K562 (cell line): Measurements from ENCODE around the gene FHIT. TPM values are rescaled to one million over a fixed set of nuclear protein-coding genes. Genes with fewer than 3 reads are reported as not detected.

Experiments used
- ASH1L ChIP-seq: fragments of 450-650 bp; IDR thresholded peaks from 2 replicates; pipeline ENCODE4 v1.6.1; 2018; ENCODE audit warnings: borderline replicate concordance, mild to moderate bottlenecking, low read depth; ENCODE audit not compliant: partially characterized antibody
- HIVEP1 ChIP-seq: fragments of 250-450 bp; sonication (Bioruptor Pico); IDR thresholded peaks from 2 replicates; pipeline ENCODE4 v1.4.0; 2020; ENCODE audit warnings: mild to moderate bottlenecking
- HLTF ChIP-seq: fragments of 450-650 bp; IDR thresholded peaks from 2 replicates; pipeline ENCODE4 v1.6.1; 2016
- IRF2 ChIP-seq: sonication (generic); formaldehyde crosslinking; IDR thresholded peaks from 2 replicates; pipeline ENCODE4 v1.8.1; 2022; ENCODE audit warnings: mild to moderate bottlenecking, missing genetic modification reagents
- KDM2B ChIP-seq: fragments of 250-450 bp; sonication (Bioruptor Pico); IDR thresholded peaks from 2 replicates; pipeline ENCODE4 v1.8.0; 2021; ENCODE audit warnings: mild to moderate bottlenecking, moderate library complexity
- MTA1 ChIP-seq: fragments of 450-650 bp; IDR thresholded peaks from 2 replicates; pipeline ENCODE4 v1.6.1; 2017; ENCODE audit warnings: borderline replicate concordance
- PHF8 ChIP-seq: fragments of 200-600 bp; sonication (generic); IDR thresholded peaks from 2 replicates; pipeline ENCODE4 v1.6.1; 2012; ENCODE audit warnings: mixed run types, mild to moderate bottlenecking, inconsistent platforms, low read length, moderate library complexity, borderline replicate concordance
- POLR2AphosphoS2 ChIP-seq: IDR thresholded peaks from 2 replicates; pipeline ENCODE4 v1.6.1; 2012; ENCODE audit warnings: low read length, improper control_type of control experiment
- POLR2AphosphoS5 ChIP-seq: IDR thresholded peaks from 2 replicates; pipeline ENCODE4 v1.6.1; 2011; ENCODE audit warnings: mild to moderate bottlenecking, low read depth, low read length, moderate library complexity; ENCODE audit not compliant: control insufficient read depth, insufficient read depth
- ZNF124 ChIP-seq: sonication (generic); formaldehyde crosslinking; IDR thresholded peaks from 2 replicates; pipeline ENCODE4 v1.8.1; 2022; ENCODE audit warnings: missing genetic modification reagents
- ZNF41 ChIP-seq: fragments of 250-450 bp; sonication (Bioruptor Pico); conservative IDR thresholded peaks from 2 replicates; pipeline ENCODE4 v1.4.0; 2020; ENCODE audit warnings: mild to moderate bottlenecking
- ZNF512 ChIP-seq: IDR thresholded peaks from 2 replicates; pipeline ENCODE4 v1.6.1; 2016; ENCODE audit warnings: missing genetic modification characterization, missing compliant biosample characterization
- ZNF785 ChIP-seq: fragments of 250-450 bp; sonication (Bioruptor Pico); IDR thresholded peaks from 2 replicates; pipeline ENCODE4 v1.4.0; 2020; ENCODE audit warnings: mild to moderate bottlenecking
- polyA plus RNA-seq, 8 experiments: library from polyadenylated mRNA; depleted of rRNA in 4 of 8; stranded (reverse) in 5 of 8; unstranded in 3 of 8; fragments of >200 nt; fragmentation: Nextera tagmentation in 2 of 8; fragmentation: Illumina TruSeq in 1 of 8; extraction: Ambion mirVana in 2 of 8; extraction: Trizol in 1 of 8; gene quantifications; 2 replicates each; pipeline versions ENCODE4 v1.2.1 to v1.2.3, GENCODE V29; 2011 to 2014; ENCODE audit warnings: inconsistent platforms in 1 of 8, missing spikeins in 1 of 8
- total RNA-seq, 7 experiments: library from RNA; depleted of rRNA in 6 of 7; stranded (reverse); fragments of >200 nt in 6 of 7; fragmentation: Illumina TruSeq in 2 of 7; extraction: Trizol in 2 of 7; gene quantifications; 2 replicates each; pipeline versions ENCODE4 v1.2.1 to v1.2.3, GENCODE V29; 2011 to 2021; ENCODE audit warnings: low replicate concordance in 1 of 7
- TF ChIP-seq, protein P1 (sequence below): fragments of 200-800 bp; sonication (Bioruptor generic); IDR thresholded peaks from 2 replicates; pipeline ENCODE4 v1.6.1; 2016; ENCODE audit warnings: missing genetic modification characterization, missing compliant biosample characterization
- TF ChIP-seq, protein P2 (sequence below): fragments of 250-450 bp; sonication (Bioruptor Pico); IDR thresholded peaks from 2 replicates; pipeline ENCODE4 v1.4.0; 2020; ENCODE audit warnings: mild to moderate bottlenecking, moderate library complexity
- TF ChIP-seq, protein P3 (sequence below): fragments of 450-650 bp; IDR thresholded peaks from 2 replicates; pipeline ENCODE4 v1.6.1; 2017; ENCODE audit warnings: antibody characterized with exemption

The FHIT gene
- total and polyA plus RNA-seq, 9 of the 15 experiments (the other 6 are each of a cell fraction or from before 2014, with no cell fraction given): 1.7 to 9.1 (median 4.3) TPM

GRCh38 chr3:59877263-59878037, 1373.8 kb downstream of the FHIT start (continued):
- TF ChIP-seq, protein P1, sequence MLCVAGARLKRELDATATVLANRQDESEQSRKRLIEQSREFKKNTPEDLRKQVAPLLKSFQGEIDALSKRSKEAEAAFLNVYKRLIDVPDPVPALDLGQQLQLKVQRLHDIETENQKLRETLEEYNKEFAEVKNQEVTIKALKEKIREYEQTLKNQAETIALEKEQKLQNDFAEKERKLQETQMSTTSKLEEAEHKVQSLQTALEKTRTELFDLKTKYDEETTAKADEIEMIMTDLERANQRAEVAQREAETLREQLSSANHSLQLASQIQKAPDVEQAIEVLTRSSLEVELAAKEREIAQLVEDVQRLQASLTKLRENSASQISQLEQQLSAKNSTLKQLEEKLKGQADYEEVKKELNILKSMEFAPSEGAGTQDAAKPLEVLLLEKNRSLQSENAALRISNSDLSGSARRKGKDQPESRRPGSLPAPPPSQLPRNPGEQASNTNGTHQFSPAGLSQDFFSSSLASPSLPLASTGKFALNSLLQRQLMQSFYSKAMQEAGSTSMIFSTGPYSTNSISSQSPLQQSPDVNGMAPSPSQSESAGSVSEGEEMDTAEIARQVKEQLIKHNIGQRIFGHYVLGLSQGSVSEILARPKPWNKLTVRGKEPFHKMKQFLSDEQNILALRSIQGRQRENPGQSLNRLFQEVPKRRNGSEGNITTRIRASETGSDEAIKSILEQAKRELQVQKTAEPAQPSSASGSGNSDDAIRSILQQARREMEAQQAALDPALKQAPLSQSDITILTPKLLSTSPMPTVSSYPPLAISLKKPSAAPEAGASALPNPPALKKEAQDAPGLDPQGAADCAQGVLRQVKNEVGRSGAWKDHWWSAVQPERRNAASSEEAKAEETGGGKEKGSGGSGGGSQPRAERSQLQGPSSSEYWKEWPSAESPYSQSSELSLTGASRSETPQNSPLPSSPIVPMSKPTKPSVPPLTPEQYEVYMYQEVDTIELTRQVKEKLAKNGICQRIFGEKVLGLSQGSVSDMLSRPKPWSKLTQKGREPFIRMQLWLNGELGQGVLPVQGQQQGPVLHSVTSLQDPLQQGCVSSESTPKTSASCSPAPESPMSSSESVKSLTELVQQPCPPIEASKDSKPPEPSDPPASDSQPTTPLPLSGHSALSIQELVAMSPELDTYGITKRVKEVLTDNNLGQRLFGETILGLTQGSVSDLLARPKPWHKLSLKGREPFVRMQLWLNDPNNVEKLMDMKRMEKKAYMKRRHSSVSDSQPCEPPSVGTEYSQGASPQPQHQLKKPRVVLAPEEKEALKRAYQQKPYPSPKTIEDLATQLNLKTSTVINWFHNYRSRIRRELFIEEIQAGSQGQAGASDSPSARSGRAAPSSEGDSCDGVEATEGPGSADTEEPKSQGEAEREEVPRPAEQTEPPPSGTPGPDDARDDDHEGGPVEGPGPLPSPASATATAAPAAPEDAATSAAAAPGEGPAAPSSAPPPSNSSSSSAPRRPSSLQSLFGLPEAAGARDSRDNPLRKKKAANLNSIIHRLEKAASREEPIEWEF (CRISPR knock-in tag): no peak
- TF ChIP-seq, protein P2, sequence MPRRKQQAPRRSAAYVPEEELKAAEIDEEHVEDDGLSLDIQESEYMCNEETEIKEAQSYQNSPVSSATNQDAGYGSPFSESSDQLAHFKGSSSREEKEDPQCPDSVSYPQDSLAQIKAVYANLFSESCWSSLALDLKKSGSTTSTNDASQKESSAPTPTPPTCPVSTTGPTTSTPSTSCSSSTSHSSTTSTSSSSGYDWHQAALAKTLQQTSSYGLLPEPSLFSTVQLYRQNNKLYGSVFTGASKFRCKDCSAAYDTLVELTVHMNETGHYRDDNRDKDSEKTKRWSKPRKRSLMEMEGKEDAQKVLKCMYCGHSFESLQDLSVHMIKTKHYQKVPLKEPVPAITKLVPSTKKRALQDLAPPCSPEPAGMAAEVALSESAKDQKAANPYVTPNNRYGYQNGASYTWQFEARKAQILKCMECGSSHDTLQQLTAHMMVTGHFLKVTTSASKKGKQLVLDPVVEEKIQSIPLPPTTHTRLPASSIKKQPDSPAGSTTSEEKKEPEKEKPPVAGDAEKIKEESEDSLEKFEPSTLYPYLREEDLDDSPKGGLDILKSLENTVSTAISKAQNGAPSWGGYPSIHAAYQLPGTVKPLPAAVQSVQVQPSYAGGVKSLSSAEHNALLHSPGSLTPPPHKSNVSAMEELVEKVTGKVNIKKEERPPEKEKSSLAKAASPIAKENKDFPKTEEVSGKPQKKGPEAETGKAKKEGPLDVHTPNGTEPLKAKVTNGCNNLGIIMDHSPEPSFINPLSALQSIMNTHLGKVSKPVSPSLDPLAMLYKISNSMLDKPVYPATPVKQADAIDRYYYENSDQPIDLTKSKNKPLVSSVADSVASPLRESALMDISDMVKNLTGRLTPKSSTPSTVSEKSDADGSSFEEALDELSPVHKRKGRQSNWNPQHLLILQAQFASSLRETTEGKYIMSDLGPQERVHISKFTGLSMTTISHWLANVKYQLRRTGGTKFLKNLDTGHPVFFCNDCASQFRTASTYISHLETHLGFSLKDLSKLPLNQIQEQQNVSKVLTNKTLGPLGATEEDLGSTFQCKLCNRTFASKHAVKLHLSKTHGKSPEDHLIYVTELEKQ (CRISPR knock-in tag): no peak
- TF ChIP-seq POLR2AphosphoS2: no peak
- TF ChIP-seq MTA1: no peak
- TF ChIP-seq ZNF785: no peak
- TF ChIP-seq ASH1L: no peak
- no peak for TF ChIP-seq KDM2B
- TF ChIP-seq, protein P3, sequence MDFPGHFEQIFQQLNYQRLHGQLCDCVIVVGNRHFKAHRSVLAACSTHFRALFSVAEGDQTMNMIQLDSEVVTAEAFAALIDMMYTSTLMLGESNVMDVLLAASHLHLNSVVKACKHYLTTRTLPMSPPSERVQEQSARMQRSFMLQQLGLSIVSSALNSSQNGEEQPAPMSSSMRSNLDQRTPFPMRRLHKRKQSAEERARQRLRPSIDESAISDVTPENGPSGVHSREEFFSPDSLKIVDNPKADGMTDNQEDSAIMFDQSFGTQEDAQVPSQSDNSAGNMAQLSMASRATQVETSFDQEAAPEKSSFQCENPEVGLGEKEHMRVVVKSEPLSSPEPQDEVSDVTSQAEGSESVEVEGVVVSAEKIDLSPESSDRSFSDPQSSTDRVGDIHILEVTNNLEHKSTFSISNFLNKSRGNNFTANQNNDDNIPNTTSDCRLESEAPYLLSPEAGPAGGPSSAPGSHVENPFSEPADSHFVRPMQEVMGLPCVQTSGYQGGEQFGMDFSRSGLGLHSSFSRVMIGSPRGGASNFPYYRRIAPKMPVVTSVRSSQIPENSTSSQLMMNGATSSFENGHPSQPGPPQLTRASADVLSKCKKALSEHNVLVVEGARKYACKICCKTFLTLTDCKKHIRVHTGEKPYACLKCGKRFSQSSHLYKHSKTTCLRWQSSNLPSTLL: no peak
- no peak for TF ChIP-seq PHF8
- no peak for TF ChIP-seq HLTF
- TF ChIP-seq ZNF512 (tag): no peak
- no peak for TF ChIP-seq ZNF41 (CRISPR knock-in tag)
- no peak for TF ChIP-seq ZNF124 (CRISPR knock-in tag)
- TF ChIP-seq POLR2AphosphoS5: peak; percentile 63; the same call in 1 of the 2 replicates
- TF ChIP-seq HIVEP1 (CRISPR knock-in tag): no peak
- no peak for TF ChIP-seq IRF2 (CRISPR knock-in tag)
